Activated CD4-positive, alpha-beta T cell treated with anti-CD3 and anti-CD28 coated beads, Interleukin-2, amount 50 U/mL, for 1 hour (primary cell): ENCODE results near the gene CRIP3.
A peak's percentile ranks its signal among the peaks of the same experiment; 100 is the strongest.

Experiments used
- DNase-seq: peaks from one replicate; pipeline ENCODE4 v3.0.0-alpha.2; 2020

Gene CRIP3

GRCh38 chr6:43286980-43287716 is 21.5 kb downstream of the CRIP3 start:
- no peak for DNase-seq

GRCh38 chr6:43286456-43286979 is 22.1 kb downstream of the CRIP3 start:
- DNase-seq = no peak

GRCh38 chr6:43285832-43286231 is 22.8 kb downstream of the CRIP3 start:
- no peak for DNase-seq

- no peak for DNase-seq
Measured at GRCh38 chr6:43284991-43285781, 23.4 kb downstream of the CRIP3 start.

GRCh38 chr6:43283905-43284304 is 24.7 kb downstream of the CRIP3 start:
- no peak for DNase-seq

GRCh38 chr6:43283514-43283901 is 25.1 kb downstream of the CRIP3 start:
- DNase-seq = no peak

GRCh38 chr6:43282636-43283513 is 25.8 kb downstream of the CRIP3 start:
- no peak for DNase-seq

GRCh38 chr6:43282060-43282459 is 26.6 kb downstream of the CRIP3 start:
- no peak for DNase-seq

- DNase-seq = no peak
Measured at GRCh38 chr6:43280234-43280633, 28.4 kb downstream of the CRIP3 start.

- DNase-seq = no peak
Measured at GRCh38 chr6:43278524-43279078, 30.0 kb downstream of the CRIP3 start.

GRCh38 chr6:43277643-43278523 is 30.7 kb downstream of the CRIP3 start:
- no peak for DNase-seq

- DNase-seq = no peak
Measured at GRCh38 chr6:43277306-43277642, 31.4 kb downstream of the CRIP3 start.

- no peak for DNase-seq
Measured at GRCh38 chr6:43276577-43277305, 31.9 kb downstream of the CRIP3 start.

- DNase-seq = peak; percentile 23
Measured at GRCh38 chr6:43275801-43276576, 32.6 kb downstream of the CRIP3 start.

GRCh38 chr6:43274916-43275597 is 33.6 kb downstream of the CRIP3 start:
- DNase-seq = peak; percentile 21

- DNase-seq = no peak
Measured at GRCh38 chr6:43274127-43274915, 34.3 kb downstream of the CRIP3 start.

- no peak for DNase-seq
Measured at GRCh38 chr6:43273707-43274106, 34.9 kb downstream of the CRIP3 start.

- no peak for DNase-seq
Measured at GRCh38 chr6:43271944-43272343, 36.7 kb downstream of the CRIP3 start.
